ENCODE results near the gene LMOD1.

DNA sequence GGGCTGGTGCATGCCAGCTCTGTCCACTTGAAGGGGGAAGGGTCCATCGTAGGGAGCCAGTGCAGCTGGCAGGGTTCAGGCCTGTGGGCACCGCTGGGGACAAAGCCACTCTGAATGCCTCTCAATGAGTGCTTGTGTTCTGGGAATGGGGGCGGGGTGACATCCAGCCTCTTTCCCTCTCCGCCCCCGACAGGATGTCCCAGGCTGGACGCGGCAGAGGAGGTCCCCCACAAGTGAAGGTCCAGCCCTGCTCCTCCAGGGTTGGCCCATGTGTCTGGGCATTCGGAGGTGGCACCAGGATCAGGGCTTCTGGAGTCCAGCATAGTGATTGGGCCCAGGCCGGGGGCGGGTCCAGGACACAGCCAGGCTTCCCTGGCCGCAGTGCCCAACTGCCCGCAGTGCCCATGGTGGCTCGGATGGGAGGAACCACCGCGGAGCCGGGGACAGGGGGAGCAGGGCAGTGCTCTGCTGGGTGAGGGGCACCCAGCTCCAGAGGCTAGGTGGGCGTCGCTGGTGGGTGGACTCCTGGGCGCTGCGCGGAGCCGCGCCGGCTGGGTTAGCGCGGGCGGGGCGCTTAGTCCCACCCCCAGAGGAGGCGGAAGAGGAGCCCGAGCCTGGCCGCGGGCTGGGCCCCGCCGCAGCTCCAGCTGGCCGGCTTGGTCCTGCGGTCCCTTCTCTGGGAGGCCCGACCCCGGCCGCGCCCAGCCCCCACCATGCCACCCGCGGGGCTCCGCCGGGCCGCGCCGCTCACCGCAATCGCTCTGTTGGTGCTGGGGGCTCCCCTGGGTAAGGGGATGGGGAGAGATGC lies 57.9 kb downstream of the LMOD1 start, which contains the start of gene SHISA4:
- TF ChIP-seq, protein P1, sequence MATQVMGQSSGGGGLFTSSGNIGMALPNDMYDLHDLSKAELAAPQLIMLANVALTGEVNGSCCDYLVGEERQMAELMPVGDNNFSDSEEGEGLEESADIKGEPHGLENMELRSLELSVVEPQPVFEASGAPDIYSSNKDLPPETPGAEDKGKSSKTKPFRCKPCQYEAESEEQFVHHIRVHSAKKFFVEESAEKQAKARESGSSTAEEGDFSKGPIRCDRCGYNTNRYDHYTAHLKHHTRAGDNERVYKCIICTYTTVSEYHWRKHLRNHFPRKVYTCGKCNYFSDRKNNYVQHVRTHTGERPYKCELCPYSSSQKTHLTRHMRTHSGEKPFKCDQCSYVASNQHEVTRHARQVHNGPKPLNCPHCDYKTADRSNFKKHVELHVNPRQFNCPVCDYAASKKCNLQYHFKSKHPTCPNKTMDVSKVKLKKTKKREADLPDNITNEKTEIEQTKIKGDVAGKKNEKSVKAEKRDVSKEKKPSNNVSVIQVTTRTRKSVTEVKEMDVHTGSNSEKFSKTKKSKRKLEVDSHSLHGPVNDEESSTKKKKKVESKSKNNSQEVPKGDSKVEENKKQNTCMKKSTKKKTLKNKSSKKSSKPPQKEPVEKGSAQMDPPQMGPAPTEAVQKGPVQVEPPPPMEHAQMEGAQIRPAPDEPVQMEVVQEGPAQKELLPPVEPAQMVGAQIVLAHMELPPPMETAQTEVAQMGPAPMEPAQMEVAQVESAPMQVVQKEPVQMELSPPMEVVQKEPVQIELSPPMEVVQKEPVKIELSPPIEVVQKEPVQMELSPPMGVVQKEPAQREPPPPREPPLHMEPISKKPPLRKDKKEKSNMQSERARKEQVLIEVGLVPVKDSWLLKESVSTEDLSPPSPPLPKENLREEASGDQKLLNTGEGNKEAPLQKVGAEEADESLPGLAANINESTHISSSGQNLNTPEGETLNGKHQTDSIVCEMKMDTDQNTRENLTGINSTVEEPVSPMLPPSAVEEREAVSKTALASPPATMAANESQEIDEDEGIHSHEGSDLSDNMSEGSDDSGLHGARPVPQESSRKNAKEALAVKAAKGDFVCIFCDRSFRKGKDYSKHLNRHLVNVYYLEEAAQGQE (IDR thresholded peaks at IDR 0.05; ENCODE audit: low read depth): no peak
- TF ChIP-seq TEAD4 (IDR thresholded peaks at IDR 0.05): no peak
- TF ChIP-seq EP300 (IDR thresholded peaks at IDR 0.05; ENCODE audit: borderline replicate concordance): no peak
- TF ChIP-seq RAD21 (IDR thresholded peaks at IDR 0.05; ENCODE audit: low read depth): no peak

Data from Ishikawa (cell line).